ENCODE measurements around the gene C9orf57.

The C9orf57 gene

DNA sequence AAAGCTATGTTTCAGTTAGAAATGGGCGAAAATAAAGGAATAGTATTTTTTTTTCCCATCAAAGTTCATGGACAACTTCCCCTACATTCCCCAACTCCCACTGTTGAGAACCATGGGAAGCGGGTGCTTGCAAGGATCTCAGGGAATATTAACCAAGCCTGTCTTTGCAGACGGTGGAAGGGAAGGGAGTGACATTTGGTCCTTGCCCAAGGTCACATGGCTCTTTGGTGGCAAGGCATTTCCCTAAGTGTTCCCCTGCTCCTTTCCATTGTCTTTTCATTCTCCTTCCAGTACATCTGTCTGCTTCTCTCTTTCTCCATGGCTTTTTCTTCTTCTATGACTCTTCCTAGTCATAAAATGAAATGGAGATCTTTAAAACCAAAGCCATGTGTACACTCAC, 19.0 kb downstream of the C9orf57 start:
- H3K9me2 ChIP-seq (replicated peaks; ENCODE audit: control insufficient read depth, low read length), result no peaks in the 10 kb centered on the region
- no peaks in the 10 kb centered on the region for H3F3A ChIP-seq (ENCODE audit: control insufficient read depth, insufficient read depth)
- H3K36me3 ChIP-seq (ENCODE audit: control insufficient read depth, low read length), result no peaks in the 10 kb centered on the region
- no peak for TF ChIP-seq EZH2phosphoT487 (IDR thresholded peaks at IDR 0.05; ENCODE audit: borderline replicate concordance, low read length)
- TF ChIP-seq CTCF (IDR thresholded peaks at IDR 0.05; ENCODE audit: low read depth, low read length, poor library complexity, severe bottlenecking), result no peak
- peaks cover 8% of the 10 kb centered on the region for H3K27me3 ChIP-seq (ENCODE audit: control insufficient read depth, low read length)
- no peak overlapping the region for H3K4me2 ChIP-seq (ENCODE audit: low read length)
- H3K9me3 ChIP-seq (ENCODE audit: control insufficient read depth, insufficient read depth, low read length), result no peaks in the 10 kb centered on the region
- no peak overlapping the region for H3K27ac ChIP-seq (ENCODE audit: low read depth, low read length)
- H3K4me3 ChIP-seq (ENCODE audit: low read length), result no peak overlapping the region
- no peaks in the 10 kb centered on the region for H4K20me1 ChIP-seq (ENCODE audit: control insufficient read depth, insufficient read depth, low read depth, low read length)
- no peaks in the 10 kb centered on the region for H3K79me2 ChIP-seq (ENCODE audit: control insufficient read depth, low read length)
- H3K4me1 ChIP-seq (ENCODE audit: control insufficient read depth, low read length), result no peaks in the 10 kb centered on the region

GRCh38 chr9:72039532-72039931, 20.9 kb downstream of the C9orf57 start:
- TF ChIP-seq CTCF (IDR thresholded peaks at IDR 0.05; ENCODE audit: low read depth, low read length, poor library complexity, severe bottlenecking) (no peak), EZH2phosphoT487 (IDR thresholded peaks at IDR 0.05; ENCODE audit: borderline replicate concordance, low read length) (no peak)
- H3K9me3 ChIP-seq (ENCODE audit: control insufficient read depth, insufficient read depth, low read length), result no peaks in the 10 kb centered on the region
- H3K79me2 ChIP-seq (ENCODE audit: control insufficient read depth, low read length), result no peaks in the 10 kb centered on the region
- H3K27me3 ChIP-seq (ENCODE audit: control insufficient read depth, low read length), result peaks cover 8% of the 10 kb centered on the region
- H3K4me1 ChIP-seq (ENCODE audit: control insufficient read depth, low read length), result no peaks in the 10 kb centered on the region
- H3K4me2 ChIP-seq (ENCODE audit: low read length), result no peak overlapping the region
- H3F3A ChIP-seq (ENCODE audit: control insufficient read depth, insufficient read depth), result no peaks in the 10 kb centered on the region
- no peaks in the 10 kb centered on the region for H3K36me3 ChIP-seq (ENCODE audit: control insufficient read depth, low read length)
- H4K20me1 ChIP-seq (ENCODE audit: control insufficient read depth, insufficient read depth, low read depth, low read length), result no peaks in the 10 kb centered on the region
- H3K4me3 ChIP-seq (ENCODE audit: low read length), result no peak overlapping the region
- no peak overlapping the region for H3K27ac ChIP-seq (ENCODE audit: low read depth, low read length)
- no peaks in the 10 kb centered on the region for H3K9me2 ChIP-seq (replicated peaks; ENCODE audit: control insufficient read depth, low read length)

- H4K20me1 ChIP-seq (ENCODE audit: control insufficient read depth, insufficient read depth, low read depth, low read length), result no peaks in the 10 kb centered on the region
- no peak overlapping the region for H3K4me2 ChIP-seq (ENCODE audit: low read length)
- no peak overlapping the region for H3K4me3 ChIP-seq (ENCODE audit: low read length)
- H3F3A ChIP-seq (ENCODE audit: control insufficient read depth, insufficient read depth), result no peaks in the 10 kb centered on the region
- H3K9me3 ChIP-seq (ENCODE audit: control insufficient read depth, insufficient read depth, low read length), result no peaks in the 10 kb centered on the region
- TF ChIP-seq CTCF (IDR thresholded peaks at IDR 0.05; ENCODE audit: low read depth, low read length, poor library complexity, severe bottlenecking) (peak; percentile 85), EZH2phosphoT487 (IDR thresholded peaks at IDR 0.05; ENCODE audit: borderline replicate concordance, low read length) (no peak)
- H3K27me3 ChIP-seq (ENCODE audit: control insufficient read depth, low read length), result peaks cover 8% of the 10 kb centered on the region
- no peaks in the 10 kb centered on the region for H3K9me2 ChIP-seq (replicated peaks; ENCODE audit: control insufficient read depth, low read length)
- H3K4me1 ChIP-seq (ENCODE audit: control insufficient read depth, low read length), result no peaks in the 10 kb centered on the region
- H3K36me3 ChIP-seq (ENCODE audit: control insufficient read depth, low read length), result no peaks in the 10 kb centered on the region
- H3K27ac ChIP-seq (ENCODE audit: low read depth, low read length), result no peak overlapping the region
- H3K79me2 ChIP-seq (ENCODE audit: control insufficient read depth, low read length), result no peaks in the 10 kb centered on the region
These were observed 21.5 kb downstream of the C9orf57 start for GRCh38 chr9:72038890-72039410.

Data from DOHH2 (cell line).